Right atrium auricular region (tissue), 2 donors: ENCODE measurements around the gene DOCK9. TPM values are rescaled to one million over a fixed set of nuclear protein-coding genes. Genes with fewer than 3 reads are reported as not detected.

ENCODE experiments used
- DNase-seq: peaks from one replicate; pipeline ENCODE4 v3.0.0-alpha.2; 2019; ENCODE audit warnings: low spot score
- H3K27ac ChIP-seq, 2 donors: fragments of 200-600 bp; sonication (generic); 1 replicate in 1 of 2; 2 replicates in 1 of 2; pipeline ENCODE4 v1.5.1; 2016 to 2019
- H3K27me3 ChIP-seq, 2 donors: fragments of 200-600 bp; sonication (generic); one replicate each; pipeline versions ENCODE4 v1.5.1 to v1.6.0; 2017 to 2019
- H3K36me3 ChIP-seq: fragments of 200-600 bp; sonication (generic); one replicate; pipeline ENCODE4 v1.5.1; 2016
- H3K4me1 ChIP-seq, 2 donors: fragments of 200-600 bp; sonication (generic); one replicate each; pipeline versions ENCODE4 v1.5.1 to v1.6.0; 2017 to 2019
- H3K4me3 ChIP-seq, 2 donors: fragments of 200-600 bp; sonication (generic); 1 replicate in 1 of 2; 2 replicates in 1 of 2; pipeline ENCODE4 v1.5.1; 2017 to 2019; ENCODE audit warnings: mild to moderate bottlenecking in 1 of 2, moderate library complexity in 1 of 2
- H3K9me3 ChIP-seq, 2 donors: fragments of 200-600 bp; sonication (generic); one replicate each; pipeline ENCODE4 v1.5.1; 2019
- total RNA-seq, 2 donors: library from RNA; depleted of rRNA; stranded (reverse); fragments of >200 nt; gene quantifications; one replicate each; pipeline ENCODE4 v1.1.0, GENCODE V29; 2016
- TF ChIP-seq, protein P1 (sequence below), 2 donors: fragments of 200-600 bp; sonication (generic); IDR thresholded peaks; one replicate each; pipeline ENCODE4 v1.5.1; 2019; ENCODE audit warnings: antibody characterized with exemption in 2 of 2

The DOCK9 gene
- total RNA-seq, 2 donors from 2014 or later = 79.6 to 80.5 TPM

DNA sequence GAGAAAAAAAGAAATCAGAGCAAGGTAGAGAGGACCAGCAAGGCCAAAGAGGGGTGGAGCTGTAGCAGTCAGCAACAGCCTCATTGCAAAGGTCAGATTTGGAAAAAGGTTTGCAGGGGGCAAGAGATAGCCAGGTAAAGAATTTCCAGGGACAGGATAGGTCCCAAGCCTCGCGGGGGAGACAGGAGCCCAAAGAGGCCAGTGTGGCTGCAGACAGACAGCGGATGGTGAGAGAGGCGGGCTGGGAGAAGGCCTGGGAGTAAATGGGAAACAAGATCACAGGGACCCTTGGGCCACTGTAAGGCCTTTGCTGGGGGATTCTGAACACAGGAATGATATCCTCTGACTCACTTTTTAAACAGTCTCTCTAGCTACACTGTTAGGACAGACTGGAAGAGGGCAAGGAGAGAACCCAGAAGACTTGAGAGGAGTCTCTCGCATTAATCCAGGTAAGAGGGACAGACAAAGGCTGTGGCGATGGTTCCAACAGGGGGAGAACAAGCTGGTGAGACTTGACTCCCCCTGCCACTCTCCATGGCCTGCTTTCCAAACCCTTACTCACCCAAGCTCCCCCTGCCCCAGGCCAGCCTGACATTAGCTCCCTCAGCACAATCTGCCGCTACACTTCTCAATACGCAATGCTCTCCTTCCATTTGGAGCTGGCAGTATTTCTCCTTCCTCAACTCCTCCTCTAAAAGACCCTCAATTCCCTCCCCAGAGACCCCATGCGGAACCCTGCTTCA lies 31.8 kb downstream of the DOCK9 start:
- Histone ChIP-seq H3K36me3 (no peaks in the 10 kb centered on the region), H3K9me3 (no peaks in the 10 kb centered on the region), H3K4me1 (peaks cover 0 to 14% of the 10 kb centered on the region in 2 donors), H3K27ac (no peak overlapping the region), H3K27me3 (no peaks in the 10 kb centered on the region), H3K4me3 (no peak overlapping the region)
- TF ChIP-seq, protein P1, sequence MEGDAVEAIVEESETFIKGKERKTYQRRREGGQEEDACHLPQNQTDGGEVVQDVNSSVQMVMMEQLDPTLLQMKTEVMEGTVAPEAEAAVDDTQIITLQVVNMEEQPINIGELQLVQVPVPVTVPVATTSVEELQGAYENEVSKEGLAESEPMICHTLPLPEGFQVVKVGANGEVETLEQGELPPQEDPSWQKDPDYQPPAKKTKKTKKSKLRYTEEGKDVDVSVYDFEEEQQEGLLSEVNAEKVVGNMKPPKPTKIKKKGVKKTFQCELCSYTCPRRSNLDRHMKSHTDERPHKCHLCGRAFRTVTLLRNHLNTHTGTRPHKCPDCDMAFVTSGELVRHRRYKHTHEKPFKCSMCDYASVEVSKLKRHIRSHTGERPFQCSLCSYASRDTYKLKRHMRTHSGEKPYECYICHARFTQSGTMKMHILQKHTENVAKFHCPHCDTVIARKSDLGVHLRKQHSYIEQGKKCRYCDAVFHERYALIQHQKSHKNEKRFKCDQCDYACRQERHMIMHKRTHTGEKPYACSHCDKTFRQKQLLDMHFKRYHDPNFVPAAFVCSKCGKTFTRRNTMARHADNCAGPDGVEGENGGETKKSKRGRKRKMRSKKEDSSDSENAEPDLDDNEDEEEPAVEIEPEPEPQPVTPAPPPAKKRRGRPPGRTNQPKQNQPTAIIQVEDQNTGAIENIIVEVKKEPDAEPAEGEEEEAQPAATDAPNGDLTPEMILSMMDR (IDR thresholded peaks at IDR 0.05) = no peak
- no peak for DNase-seq

DNA sequence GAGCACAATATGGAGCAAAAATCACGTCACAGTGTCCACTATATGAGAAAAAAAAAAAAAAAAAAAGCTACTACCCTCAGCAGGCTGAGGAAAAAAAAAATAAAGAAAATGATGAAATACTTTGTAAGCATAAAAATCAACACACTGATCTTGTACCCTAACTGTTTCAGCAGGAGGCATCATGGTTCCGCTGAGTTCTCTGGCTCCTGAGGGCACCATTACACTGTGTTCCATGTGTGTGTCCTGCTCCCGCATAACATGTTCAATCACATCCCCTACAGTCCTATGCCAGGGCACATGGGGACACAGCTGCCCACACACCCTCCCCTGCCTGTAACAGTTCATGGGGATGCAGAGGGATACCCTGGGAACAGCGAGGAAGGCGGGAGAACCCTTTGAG lies 33.5 kb downstream of the DOCK9 start:
- TF ChIP-seq, protein P1 (IDR thresholded peaks at IDR 0.05) = no peak
- H3K4me3 ChIP-seq = no peak overlapping the region
- H3K4me1 ChIP-seq = peaks cover 0 to 31% of the 10 kb centered on the region in 2 donors
- H3K9me3 ChIP-seq = no peaks in the 10 kb centered on the region
- no peak for DNase-seq
- no peak overlapping the region for H3K27ac ChIP-seq
- H3K27me3 ChIP-seq = no peaks in the 10 kb centered on the region
- no peaks in the 10 kb centered on the region for H3K36me3 ChIP-seq

DNA sequence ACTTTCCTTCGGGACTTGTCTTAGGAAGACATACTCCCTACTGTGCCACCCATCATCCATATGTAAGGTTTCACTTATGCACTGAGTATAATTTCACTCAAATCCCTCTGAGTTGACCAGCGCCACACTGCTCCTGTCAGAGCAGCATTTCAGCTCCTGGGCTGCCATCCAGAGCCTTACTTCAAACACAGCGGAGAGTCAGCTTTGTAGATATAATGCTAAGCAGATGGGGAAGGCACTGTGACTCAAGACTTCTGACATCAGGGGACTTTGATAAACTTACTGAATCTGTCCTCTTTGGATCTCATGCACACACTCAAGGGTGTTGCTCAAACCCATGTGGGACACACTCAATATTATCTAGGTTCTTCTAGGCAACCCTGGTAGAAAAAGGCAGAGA lies 34.9 kb downstream of the DOCK9 start:
- Histone ChIP-seq H3K9me3 (no peaks in the 10 kb centered on the region), H3K4me3 (no peak overlapping the region), H3K4me1 (peaks cover 0 to 41% of the 10 kb centered on the region in 2 donors), H3K27me3 (no peaks in the 10 kb centered on the region), H3K36me3 (no peaks in the 10 kb centered on the region), H3K27ac (no peak overlapping the region)
- TF ChIP-seq, protein P1 (IDR thresholded peaks at IDR 0.05) = no peak
- no peak for DNase-seq

DNA sequence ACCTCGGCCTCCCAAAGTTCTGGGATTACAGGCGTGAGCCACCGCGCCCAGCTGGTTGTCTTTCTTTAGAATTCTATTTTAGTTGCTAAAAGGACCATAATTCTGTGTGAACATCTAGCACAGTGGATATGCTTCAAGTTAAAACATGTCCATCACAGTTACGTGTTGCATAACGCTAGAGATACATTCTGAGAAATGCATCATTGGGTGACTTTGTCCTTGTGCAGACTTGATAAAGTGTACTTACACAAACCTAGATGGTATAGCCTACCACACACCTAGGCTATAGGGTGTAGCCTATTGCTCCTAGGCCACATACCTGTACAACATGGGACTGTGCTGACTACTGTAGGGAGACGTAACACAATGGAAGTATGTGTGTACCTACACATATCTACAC lies 35.4 kb downstream of the DOCK9 start:
- H3K36me3 ChIP-seq = no peaks in the 10 kb centered on the region
- TF ChIP-seq, protein P1 (IDR thresholded peaks at IDR 0.05) = no peak
- DNase-seq = no peak
- H3K9me3 ChIP-seq = no peaks in the 10 kb centered on the region
- peaks cover 0 to 43% of the 10 kb centered on the region in 2 donors for H3K4me1 ChIP-seq
- H3K27ac ChIP-seq = no peak overlapping the region
- no peak overlapping the region for H3K4me3 ChIP-seq
- no peaks in the 10 kb centered on the region for H3K27me3 ChIP-seq

DNA sequence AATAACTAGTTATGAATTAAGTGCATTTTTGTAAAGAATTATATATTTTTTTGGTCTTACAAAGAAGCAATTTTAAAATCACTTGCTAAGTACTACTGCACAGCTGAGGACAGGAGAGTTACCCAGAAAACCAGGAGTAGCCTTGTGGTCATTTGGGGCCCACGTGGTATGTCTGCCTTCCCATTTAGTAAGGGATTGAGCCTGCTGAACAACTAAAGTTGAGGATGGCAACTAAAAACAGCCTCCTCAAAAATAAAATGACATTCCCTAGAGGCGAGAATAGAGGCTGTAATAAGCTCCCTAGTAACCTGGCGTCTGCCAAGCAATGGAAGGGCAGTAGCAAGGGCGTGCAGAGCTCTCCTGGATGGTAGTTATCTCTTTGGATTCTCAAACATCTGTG lies 36.3 kb downstream of the DOCK9 start:
- Histone ChIP-seq H3K4me3 (no peak overlapping the region), H3K36me3 (no peaks in the 10 kb centered on the region), H3K9me3 (no peaks in the 10 kb centered on the region), H3K27ac (peak overlapping the region in 1 of 2 donors; percentile 60), H3K4me1 (peaks cover 0 to 36% of the 10 kb centered on the region in 2 donors), H3K27me3 (no peaks in the 10 kb centered on the region)
- DNase-seq = no peak
- TF ChIP-seq, protein P1 (IDR thresholded peaks at IDR 0.05) = no peak

DNA sequence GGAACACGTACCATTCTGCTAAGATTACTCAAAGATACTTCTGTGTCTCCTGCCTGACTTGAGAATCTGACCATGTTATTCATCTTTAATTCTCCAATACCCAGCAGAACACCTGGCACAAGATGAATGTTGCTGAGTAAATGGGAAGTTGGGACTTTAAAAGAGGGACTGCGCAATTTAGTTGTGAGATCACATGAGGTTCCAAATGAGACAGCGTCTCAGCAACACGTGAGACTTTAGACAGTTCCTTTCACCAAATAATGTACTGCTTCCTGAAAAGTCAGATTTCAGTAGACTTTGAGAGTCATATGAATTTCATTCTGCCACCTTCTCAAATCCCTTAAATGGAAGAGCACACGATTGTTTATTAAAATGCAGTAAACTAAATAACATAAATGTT lies 36.7 kb downstream of the DOCK9 start:
- peaks cover 0 to 34% of the 10 kb centered on the region in 2 donors for H3K4me1 ChIP-seq
- DNase-seq = no peak
- H3K9me3 ChIP-seq = no peaks in the 10 kb centered on the region
- no peaks in the 10 kb centered on the region for H3K36me3 ChIP-seq
- peak overlapping the region in 1 of 2 donors; percentile 60 for H3K27ac ChIP-seq
- no peaks in the 10 kb centered on the region for H3K27me3 ChIP-seq
- TF ChIP-seq, protein P1 (IDR thresholded peaks at IDR 0.05) = no peak
- no peak overlapping the region for H3K4me3 ChIP-seq
